Measurements from ENCODE around the gene COPG1.

Gene COPG1

DNA sequence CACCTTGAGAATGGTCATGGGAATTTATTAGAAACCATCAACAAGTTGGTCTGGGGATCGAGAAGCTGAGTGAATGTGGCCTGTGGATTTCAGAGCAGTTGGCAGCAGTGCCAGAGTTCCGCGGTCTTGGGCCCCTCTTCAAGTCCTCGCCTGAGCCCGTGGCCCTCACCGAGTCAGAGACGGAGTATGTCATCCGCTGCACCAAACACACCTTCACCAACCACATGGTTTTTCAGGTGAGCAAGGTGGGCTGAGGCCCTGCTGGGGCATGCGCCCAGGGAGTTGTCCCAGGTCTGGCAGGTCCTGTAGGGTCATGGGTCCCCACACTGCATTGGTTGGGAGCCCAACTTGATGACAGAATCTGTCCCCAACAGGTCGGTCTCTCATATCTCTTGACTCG lies 22.3 kb downstream of the COPG1 start:
- TF ChIP-seq, protein P1, sequence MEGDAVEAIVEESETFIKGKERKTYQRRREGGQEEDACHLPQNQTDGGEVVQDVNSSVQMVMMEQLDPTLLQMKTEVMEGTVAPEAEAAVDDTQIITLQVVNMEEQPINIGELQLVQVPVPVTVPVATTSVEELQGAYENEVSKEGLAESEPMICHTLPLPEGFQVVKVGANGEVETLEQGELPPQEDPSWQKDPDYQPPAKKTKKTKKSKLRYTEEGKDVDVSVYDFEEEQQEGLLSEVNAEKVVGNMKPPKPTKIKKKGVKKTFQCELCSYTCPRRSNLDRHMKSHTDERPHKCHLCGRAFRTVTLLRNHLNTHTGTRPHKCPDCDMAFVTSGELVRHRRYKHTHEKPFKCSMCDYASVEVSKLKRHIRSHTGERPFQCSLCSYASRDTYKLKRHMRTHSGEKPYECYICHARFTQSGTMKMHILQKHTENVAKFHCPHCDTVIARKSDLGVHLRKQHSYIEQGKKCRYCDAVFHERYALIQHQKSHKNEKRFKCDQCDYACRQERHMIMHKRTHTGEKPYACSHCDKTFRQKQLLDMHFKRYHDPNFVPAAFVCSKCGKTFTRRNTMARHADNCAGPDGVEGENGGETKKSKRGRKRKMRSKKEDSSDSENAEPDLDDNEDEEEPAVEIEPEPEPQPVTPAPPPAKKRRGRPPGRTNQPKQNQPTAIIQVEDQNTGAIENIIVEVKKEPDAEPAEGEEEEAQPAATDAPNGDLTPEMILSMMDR (IDR thresholded peaks at IDR 0.05; ENCODE audit: low read depth, low read length), result no peak
- no peak overlapping the region for H3K4me3 ChIP-seq (ENCODE audit: low read depth, low read length)

DNA sequence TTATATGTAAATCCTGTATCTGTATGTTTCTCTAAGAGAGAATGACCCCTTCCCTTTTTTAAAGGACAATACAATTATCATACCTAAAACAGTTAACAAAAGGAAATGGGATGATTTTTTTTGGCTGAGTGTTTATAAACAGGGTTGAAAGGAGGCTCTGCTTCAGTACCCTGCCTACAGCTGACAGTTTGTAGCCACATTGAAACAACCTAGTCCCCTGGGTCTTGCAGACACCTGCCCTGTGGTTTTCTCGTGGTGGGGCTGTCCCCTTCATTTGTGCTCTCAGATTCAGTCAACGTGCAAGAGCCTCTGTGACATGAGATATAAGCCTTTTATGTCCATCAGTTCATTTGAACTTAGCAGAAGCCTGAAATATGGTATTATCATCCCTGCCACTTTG lies 27.0 kb downstream of the COPG1 start:
- TF ChIP-seq, protein P1 (IDR thresholded peaks at IDR 0.05; ENCODE audit: low read depth, low read length), result no peak
- no peak overlapping the region for H3K4me3 ChIP-seq (ENCODE audit: low read depth, low read length)

DNA sequence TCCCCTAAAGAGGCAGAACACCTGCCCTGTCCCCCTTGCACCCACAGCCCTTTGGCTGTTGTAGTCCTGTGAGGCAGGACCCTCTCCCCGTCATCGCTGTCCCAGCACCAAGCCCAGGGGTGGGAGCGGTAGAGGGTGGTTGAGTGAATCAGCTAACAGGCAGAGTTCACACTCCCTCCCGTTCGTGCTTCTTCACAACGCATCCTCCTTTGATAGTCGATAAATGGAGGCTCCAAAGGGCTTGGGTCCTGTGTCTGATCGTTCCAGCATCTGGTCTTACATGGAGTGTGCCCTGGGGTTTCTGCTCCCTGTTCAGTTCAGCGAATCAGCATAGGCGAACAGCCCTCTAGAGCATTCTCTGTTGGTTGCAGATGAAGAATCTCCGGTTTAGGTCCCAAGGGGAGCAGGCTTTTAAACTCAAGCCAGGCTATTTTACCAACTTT lies 28.4 kb downstream of the COPG1 start:
- no peak overlapping the region for H3K4me3 ChIP-seq (ENCODE audit: low read depth, low read length)
- TF ChIP-seq, protein P1 (IDR thresholded peaks at IDR 0.05; ENCODE audit: low read depth, low read length), result no peak

DNA sequence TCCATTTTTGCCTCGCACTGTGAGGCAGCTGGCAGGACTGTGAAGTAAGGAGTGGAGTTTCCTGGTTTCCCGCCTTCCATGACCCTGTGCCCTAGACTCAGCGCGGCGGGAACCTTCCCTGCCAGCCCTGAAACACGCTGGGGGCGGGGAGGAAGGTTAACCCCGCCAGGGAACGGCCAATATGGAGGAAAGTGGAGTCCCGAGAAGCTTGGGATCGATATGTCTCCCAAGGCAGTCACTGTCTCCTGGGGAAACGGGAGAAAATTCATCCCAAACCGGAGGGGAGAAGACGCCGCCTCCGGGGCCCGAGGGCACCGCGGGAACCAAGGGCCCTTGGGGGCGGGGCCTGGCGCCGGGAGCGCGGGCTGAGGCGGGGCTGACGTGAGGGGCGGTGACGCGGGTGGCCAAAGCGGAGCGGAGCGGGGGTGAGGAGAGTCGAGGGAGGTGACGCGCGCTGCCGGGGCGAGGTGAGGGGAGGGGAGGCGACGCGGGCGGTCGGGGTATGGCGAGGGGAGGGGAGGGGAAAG lies 29.1 kb downstream of the COPG1 start, which contains the start of gene HMCES:
Gene HMCES, plus strand, starts transcription at position 432 of the 527 bp plus-strand sequence. CDS start 863 bp downstream, outside the sequence.
- TF ChIP-seq, protein P1 (IDR thresholded peaks at IDR 0.05; ENCODE audit: low read depth, low read length), result no peak
- H3K4me3 ChIP-seq (ENCODE audit: low read depth, low read length), result peak within 1 kb of the TSS; percentile 78

DNA sequence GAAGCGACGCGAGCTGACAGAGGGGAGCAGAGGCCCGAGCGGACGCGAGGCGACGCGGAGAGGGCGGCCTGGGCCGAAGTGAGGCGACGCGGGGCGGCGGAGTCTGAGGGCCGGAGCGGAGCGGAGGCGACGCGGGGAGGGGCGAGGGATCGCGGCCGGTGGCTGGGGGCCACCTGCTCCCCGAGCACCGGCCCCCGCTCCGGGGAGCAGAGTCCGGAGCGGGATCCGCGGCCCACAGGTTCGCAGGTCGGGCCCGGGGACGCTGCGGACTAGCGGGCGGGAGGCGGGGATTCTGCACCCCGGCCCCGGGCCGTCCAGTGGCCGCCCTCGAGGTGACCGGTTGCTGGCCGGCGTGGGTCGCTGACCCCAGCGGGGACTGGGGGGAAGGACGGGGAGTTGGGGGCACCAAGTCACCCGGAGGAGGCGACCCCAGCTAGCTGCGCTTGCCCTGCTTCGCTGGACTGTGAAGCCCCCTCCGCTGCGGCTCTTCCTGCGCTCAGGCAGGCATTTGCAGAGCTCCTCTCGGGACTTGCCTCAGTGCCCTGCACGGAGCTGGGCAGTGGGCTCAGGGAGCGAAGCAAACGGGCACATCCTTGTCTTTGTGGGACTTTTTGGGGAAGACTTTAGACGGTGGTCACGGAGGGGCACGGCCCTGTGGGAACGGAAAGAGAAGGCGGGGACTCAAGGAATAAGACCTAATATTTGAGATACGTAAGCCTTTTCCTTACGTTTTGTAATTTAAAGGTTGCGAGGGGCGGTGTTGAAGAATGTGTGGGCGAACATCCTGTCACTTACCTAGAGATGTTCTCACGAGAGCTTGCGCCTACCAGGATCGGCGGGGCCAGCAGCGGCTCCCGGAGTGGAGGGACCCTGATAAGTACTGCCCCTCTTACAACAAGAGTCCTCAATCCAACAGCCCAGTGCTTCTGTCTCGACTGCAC lies 29.8 kb downstream of the COPG1 start:
- TF ChIP-seq, protein P1 (IDR thresholded peaks at IDR 0.05; ENCODE audit: low read depth, low read length), result no peak
- peak overlapping the region; percentile 78 for H3K4me3 ChIP-seq (ENCODE audit: low read depth, low read length)

DNA sequence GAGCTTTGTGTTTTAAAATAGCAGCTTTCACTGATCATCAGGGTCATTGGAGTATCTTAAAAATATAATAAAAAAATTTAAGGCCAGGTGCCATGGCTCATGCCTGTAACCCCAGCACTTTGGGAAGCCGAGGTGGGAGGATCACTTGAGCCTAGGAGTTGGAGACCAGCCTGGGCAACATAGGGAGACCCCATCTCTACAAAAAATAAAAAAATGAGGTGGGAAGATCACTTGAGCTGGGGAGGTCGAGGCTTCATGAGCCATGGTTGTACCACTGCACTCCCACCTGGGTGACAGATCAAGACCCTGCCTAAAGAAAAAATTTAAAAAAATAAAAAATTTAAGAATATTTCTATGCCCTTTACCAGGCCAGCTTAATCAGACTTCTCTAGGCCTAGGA lies 30.8 kb downstream of the COPG1 start:
- TF ChIP-seq, protein P1 (IDR thresholded peaks at IDR 0.05; ENCODE audit: low read depth, low read length), result no peak
- H3K4me3 ChIP-seq (ENCODE audit: low read depth, low read length), result no peak overlapping the region; the same call in 1 of the 2 replicates

DNA sequence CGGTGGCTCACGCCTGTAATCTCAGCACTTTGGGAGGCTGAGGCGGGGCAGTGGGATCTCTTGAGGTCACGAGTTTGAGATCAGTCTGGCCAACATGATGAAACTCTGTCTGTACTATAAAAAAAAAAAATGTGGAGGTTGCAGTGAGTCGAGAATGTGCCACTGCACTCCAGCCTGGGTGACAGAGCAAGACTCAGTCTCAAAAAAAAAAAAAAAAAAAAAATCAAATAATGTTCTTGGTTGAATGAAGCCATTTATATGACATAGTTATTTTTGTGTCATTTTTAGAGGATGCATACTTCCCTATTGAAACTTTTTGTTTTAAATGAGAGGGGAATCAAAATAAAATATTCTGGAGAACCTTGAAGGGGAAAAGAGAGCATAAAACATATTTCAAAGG lies 32.3 kb downstream of the COPG1 start:
- H3K4me3 ChIP-seq (ENCODE audit: low read depth, low read length), result no peak overlapping the region
- TF ChIP-seq, protein P1 (IDR thresholded peaks at IDR 0.05; ENCODE audit: low read depth, low read length), result no peak

All from WI38 (cell line).